Activated CD4-positive, alpha-beta T cell treated with anti-CD3 and anti-CD28 coated beads for 24 hours (primary cell): ENCODE results near the gene ATXN1.
"Not testable (repeated sequence)": the region's sequence is repeated elsewhere in the genome, so short reads cannot be mapped to it uniquely, and the experiment has no call there.

Experiments used
- DNase-seq, 2 donors: peaks; one replicate each; pipeline ENCODE4 v3.0.0-alpha.2; 2020; ENCODE audit warnings: low read depth in 2 of 2

Gene ATXN1

DNA sequence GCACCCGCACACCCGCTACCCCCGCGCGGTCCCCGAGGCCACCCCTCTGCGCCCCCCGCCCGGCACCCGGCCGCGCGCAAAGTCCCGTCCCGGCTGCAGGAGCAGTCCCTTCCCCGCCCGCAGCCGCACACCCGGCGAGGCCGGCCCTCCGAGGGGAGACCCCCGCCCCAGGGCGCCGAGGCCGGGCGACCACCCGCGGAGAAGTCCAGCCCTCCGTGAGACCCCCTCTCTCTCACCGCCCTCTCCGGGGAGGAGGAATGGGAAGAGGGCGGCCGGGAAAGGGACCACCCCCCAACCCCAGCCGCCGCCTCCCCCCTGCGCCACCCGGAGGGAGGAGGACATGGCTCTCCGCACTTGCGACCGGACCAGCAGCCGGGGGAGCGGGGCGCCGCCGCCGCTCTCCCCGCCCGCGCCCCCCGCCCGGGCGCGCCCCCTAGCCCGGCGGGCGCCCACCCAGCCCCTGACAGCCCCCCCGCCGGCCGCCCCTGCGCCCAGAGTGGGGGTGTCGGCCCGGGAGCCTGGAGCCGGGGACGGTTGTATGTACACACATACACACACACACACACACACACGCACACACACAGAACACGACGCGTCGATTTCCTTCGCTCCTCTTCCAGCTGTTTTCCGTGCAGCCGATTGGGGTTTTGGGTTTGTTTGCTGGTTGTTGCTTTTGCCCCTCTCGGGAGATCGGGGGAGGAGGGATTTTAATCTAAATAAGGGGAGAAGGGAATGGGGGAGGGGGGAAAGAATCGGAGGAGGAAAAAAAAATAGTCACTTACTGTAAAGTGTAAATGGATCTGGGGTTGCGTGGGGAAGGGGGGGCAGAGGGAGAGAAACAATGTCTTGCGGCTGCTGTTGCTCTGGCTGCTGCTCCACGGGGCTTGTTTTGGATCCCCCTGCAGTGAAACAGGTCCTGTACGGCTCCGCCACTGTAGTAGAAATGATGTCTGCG is at the start of gene ATXN1:
Gene ATXN1, minus strand, starts transcription at position 945 of the 955 bp plus-strand sequence.
- DNase-seq: peak in 1 of 2 donors; percentile 15

GRCh38 chr6:16810411-16810810 is 49.2 kb upstream of the ATXN1 start:
- no peak for DNase-seq

DNA sequence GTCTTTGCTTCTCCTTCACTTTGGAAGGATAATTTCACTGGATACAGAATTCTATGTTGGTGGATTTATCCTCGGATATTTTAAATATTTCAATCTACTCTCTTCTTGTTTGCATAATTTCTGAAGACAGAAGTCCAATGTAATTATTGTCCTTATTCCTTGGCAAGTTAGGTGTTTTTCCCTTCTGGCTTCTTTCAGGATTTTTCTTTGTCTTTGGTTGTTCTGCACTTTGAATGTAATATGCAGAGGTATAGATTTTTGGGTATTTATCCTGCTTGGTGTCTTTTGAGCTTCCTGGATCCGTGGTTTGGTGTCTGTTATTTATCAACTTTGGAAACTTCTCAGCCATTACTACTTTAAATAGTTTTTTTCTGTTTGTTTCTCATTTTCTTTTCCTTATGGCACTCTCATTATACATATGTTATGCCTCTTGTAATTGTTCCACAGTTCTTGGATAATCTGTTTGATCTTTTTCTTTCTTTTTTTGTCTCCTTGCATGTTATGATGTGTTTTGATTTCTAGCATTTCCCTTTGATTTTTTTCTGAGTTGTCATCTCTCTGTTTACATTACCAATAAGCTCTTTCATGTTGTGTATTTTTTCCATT is 48.6 kb upstream of the ATXN1 start:
- DNase-seq: no peak

DNA sequence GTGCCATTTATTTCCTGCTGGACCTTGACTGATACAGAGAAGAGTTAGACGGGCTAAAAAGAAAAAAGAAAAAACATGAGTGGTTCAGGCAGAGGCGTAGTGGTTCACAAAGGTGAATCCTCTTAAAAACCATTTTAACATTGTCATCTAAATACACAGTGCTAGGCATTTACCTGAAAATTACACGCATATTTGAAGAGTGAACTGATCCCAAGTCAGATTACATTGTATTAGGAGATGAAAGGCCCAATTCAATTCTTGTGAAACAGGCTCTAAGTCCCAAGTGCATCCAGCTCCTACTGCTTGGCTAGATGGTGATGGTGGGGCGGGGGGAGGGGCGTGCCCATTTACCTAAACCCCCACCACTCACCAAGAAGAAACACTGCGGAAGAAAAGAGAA is 46.7 kb upstream of the ATXN1 start:
- no peak for DNase-seq

DNA sequence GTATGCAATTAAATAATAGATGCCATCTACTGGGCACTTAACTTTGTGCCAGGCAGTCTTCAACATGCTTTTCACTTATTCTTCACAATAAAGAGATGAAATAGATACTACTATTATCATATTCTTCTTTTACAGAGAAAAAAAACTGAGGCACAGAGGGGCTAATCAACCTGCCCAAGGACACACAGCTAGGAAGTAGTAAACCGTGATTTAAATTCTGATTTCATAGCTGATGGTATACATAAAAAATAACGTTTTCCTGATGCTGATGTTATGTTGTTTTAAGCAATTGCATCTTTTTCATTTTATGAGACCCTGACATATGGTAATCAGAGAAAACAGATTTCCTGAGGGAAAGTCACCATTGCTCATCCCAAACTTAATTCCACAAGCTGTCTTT is 45.1 kb upstream of the ATXN1 start:
- no peak for DNase-seq

DNA sequence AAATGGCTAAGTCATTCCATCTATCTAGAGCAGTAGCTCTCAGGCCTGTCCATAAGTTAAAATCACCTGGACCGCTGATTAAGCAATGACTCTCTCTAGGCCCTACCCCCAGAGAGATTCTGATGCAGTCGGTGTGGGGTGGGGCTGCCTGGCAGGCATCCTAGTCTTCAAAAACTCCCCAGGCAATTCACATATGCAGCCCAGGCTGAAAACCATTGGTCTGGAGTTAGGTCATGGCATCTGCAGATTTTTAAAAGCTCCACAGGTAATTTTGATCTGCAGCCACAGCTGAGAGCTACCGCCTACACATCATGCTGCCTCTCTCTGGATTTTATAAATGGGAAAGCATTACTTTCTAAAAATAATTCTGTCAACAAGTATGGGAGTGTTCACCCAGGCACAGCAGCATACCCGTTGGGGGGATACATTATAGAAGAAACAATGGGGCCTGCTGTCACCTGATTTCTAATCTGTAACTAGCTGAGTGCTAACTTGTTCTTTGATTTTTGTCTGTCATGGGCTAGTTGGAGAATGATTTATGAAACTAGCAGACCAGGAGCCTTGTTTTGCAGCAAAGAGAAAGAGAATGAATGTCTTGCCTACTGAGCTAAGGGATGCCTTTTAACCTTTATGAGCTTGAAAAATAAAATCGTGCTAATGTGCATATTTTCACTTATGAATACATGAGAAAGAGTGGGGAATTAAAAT is 44.1 kb upstream of the ATXN1 start:
- no peak for DNase-seq

DNA sequence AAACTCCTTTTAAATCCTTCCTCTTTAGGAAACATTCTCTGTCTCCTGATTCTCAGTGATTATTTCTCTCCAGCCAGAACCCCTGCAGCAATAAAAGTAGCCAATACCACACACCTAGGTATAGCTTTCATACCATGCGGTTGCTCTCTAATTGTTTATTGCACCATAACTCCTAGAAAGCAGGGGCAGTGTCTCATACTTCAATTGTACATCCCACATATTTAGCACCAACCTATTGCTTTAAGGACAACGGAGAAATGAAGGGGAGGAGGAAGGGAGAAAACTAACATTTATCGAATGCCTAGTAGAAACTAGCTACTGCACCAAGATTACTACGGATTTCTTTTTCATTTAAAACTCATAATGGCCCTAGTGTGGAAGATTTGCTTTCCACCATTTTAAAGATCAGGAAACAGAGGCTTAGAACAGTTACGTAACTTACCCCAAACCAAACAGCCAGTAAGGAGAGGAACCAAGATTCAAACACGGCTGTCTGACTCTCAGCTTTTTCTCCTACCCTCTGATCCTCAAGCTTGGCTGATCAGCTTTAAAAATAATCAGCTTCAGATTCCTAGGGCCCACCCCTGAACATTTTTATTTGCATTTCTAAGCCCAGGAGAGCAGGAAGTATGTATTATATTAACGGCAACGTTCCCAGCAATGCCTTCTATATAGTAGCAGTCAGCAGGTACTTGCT is 43.4 kb upstream of the ATXN1 start:
- DNase-seq: no peak

GRCh38 chr6:16803294-16804200 is 42.3 kb upstream of the ATXN1 start:
- no peak for DNase-seq

DNA sequence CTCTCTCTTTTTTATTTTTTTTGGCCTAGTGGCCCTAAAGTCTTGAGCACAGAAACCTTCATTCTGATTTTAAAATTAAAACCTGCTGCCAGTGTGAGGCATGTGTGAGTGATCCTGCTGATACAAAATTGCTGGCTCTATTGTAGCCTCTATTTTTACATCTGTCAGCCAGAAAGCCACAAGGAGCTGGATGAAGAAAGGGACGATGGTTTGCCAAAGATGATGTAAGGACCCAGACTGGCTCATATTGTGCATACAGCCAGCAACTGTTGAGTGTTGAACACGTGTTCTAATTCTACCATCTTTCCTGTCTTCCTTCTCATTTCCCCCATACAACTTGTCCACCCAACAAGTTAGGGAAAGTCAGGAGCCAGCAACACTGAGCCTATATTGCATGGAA is 40.8 kb upstream of the ATXN1 start:
- no peak for DNase-seq

DNA sequence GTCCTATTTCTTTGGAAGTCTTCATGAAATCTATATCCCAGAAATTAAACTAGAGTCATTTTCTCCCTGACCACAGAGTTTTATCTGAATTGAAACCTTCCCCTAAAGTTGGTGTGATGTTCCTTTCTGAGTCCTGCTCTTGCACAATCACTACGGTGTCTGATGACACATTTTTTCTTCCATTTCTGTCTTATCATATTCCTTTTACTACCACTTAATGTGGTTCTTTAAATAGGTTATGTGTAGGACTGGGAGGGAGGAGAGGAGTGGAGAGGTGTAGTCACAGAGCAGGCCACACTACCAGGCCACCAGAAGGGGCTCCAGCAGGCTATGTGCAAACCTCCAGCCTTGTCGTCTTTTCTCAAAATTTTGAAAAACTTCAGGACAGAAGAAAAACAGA is 39.7 kb upstream of the ATXN1 start:
- no peak for DNase-seq

DNA sequence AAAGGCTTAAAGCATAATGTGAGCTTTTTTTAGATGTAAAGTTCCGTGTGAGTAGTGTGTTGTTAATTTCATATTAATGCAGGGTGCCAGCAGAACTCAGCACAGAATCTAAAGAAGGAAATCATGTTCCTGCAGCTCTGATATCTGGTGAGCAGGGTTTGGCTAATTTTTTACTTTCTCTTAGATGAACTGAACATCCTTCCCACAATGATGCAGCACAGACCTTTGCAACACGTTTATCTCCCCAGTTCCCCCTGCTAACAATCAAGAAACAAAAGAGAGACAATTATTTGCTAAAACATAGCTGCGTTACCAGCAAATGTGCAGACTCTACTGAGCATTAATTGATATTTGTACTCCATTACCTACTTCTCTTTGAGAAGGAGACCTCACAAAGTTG is 39.1 kb upstream of the ATXN1 start:
- DNase-seq: no peak

GRCh38 chr6:16799279-16800193 is 38.3 kb upstream of the ATXN1 start:
- DNase-seq: no peak

DNA sequence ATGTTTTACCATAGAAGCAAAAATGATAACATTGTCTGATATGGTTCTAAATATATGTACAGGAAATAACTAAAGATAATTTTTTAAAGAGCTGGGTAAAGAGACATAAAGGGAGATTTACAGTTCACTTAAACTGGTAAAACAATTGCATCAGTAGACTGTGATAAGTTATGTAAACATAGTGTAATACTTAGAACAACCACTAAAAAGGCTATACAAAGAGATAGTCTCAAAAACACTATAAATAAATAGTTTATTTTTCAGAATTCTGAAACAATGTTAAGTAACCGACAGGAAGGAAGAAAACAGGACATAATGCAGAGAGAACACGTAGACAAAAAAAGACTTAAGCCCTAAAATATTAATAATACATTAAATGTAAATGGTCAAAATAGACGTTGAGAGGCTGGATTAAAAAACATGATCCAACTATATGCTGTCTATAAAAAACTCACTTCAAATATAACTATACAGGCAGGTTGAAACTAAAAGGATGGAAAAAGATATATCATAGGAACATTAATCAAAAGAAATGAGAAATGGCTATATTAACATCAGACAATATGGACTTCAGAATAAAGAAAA is 32.7 kb upstream of the ATXN1 start:
- DNase-seq: no peak

DNA sequence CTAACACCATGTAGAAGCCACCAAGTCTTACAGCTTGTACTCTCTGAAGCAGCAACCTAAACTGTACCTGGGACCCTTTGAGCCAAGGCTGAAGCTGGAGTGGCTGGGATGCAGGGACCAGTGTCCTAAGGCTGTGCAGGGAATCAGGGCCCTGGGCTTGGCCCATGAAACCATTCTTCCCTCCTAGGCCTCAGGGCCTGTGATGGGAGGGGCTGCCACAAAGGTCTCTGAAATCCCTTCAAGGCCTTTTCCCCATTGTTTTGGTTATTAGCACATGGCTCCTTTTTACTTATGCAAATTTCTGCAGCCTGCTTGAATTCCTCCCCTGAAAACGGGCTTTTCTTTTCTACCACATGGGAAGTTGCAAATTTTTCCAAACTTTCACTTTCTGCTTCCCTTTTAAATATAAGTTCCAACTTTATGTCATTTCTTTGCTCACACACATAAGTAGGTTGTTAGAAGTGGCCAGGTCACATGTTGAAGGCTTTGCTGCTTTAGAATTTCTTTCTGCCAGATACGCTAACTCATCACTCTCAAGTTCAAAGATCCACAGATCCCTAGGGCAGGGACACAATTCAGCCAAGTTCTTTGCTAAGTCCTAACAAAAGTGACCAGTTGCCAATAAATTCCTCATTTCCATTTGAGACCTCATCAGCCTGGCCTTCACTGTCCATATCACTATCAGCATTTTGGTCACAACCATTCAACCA is 28.2 kb upstream of the ATXN1 start:
- no peak for DNase-seq

- no peak for DNase-seq
Observed at GRCh38 chr6:16787128-16787682, 25.9 kb upstream of the ATXN1 start.

GRCh38 chr6:16785496-16785895 is 24.2 kb upstream of the ATXN1 start:
- no peak for DNase-seq

DNA sequence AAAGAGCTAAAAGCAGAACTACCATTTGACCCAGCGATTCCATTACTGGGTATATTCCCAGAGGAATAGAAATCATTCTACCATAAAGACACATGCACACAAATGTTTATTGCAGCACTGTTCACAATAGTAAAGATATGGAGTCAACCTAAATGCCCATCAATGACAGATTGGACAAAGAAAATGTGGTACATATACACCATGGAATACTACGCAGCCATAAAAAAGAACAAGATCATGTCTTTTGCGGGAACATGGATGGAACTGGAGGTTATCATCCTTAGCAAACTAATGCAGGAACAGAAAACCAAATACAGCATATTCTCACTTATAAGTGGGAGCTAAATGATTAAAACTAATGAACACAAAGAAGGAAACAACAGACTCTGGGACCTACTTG is 23.7 kb upstream of the ATXN1 start:
- DNase-seq: not testable (repeated sequence)

DNA sequence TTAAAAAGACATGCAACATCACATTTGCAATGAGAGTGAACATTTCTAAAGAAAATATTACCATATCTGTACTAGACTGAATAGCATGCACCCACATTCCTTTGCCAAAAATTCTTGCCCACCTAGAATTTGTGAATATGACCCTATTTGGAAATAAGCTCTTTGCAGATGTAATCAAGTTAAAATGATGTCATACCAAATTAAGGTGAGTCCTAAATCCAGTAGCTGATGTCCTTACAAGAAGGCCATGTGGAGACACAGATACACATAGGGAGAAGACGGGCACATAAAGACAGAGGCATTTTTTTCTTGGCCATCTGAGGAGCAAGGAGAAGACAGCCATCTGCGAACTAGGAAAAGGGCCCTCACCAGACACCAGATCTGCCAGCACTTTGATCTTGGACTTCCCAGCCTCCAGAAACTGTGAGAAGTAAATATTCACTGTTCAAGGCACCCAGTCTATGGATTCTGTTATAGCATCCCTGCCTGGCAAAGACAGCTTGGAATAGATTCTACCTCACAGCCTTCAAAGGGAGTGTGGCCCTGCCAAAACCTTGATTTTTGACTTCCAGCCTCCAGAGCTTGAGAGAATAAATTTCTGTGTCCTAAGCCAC is 22.8 kb upstream of the ATXN1 start:
- no peak for DNase-seq
